Neural cell (in vitro differentiated cells): ENCODE measurements around the gene SMIM36. TPM values are rescaled to one million over a fixed set of nuclear protein-coding genes. Genes with fewer than 3 reads are reported as not detected.

ENCODE experiments used
- H2AFZ ChIP-seq: fragments of 200-600, 300-800 bp; sonication (generic), shearing (Covaris generic); 2 replicates; pipeline ENCODE4 v1.6.0; 2014; ENCODE audit warnings: low read depth, mild to moderate bottlenecking, antibody characterized with exemption, low read length, moderate library complexity
- H3F3A ChIP-seq: fragments of 200-600 bp; shearing (Covaris generic); 2 replicates; pipeline ENCODE4 v1.6.1; 2016; ENCODE audit warnings: mild to moderate bottlenecking, moderate library complexity, mixed read lengths, antibody characterized with exemption, low read length; ENCODE audit not compliant: insufficient read depth, poor library complexity, severe bottlenecking
- H3K27ac ChIP-seq: fragments of 200-600, 300-800 bp; sonication (generic), shearing (Covaris generic); 2 replicates; pipeline ENCODE4 v1.5.1; 2014; ENCODE audit warnings: mild to moderate bottlenecking, low read length, moderate library complexity
- H3K27me3 ChIP-seq: fragments of 300-800, 200-600 bp; sonication (generic), shearing (Covaris generic); 2 replicates; pipeline ENCODE4 v1.6.0; 2014; ENCODE audit warnings: mild to moderate bottlenecking, low read depth, low read length, moderate library complexity; ENCODE audit not compliant: insufficient read depth
- H3K36me3 ChIP-seq: fragments of 300-800, 200-600 bp; sonication (generic), shearing (Covaris generic); 2 replicates; pipeline ENCODE4 v1.5.1; 2014; ENCODE audit warnings: mild to moderate bottlenecking, antibody characterized with exemption, low read length, moderate library complexity; ENCODE audit not compliant: insufficient read depth
- H3K4me2 ChIP-seq: fragments of 300-800, 200-600 bp; sonication (generic), shearing (Covaris generic); 2 replicates; pipeline ENCODE4 v1.6.0; 2014; ENCODE audit warnings: mild to moderate bottlenecking, low read length
- H3K4me3 ChIP-seq: fragments of 300-800, 200-600 bp; sonication (generic), shearing (Covaris generic); 2 replicates; pipeline ENCODE4 v1.5.1; 2014; ENCODE audit warnings: mild to moderate bottlenecking, low read length, moderate library complexity
- H3K79me2 ChIP-seq: fragments of 200-600 bp; shearing (Covaris generic); replicated peaks from 2 replicates; pipeline ENCODE4 v1.6.0; 2014; ENCODE audit warnings: mild to moderate bottlenecking, low read length, moderate library complexity; ENCODE audit not compliant: insufficient read depth
- H3K9ac ChIP-seq: fragments of 300-800, 200-600 bp; sonication (generic), shearing (Covaris generic); 2 replicates; pipeline ENCODE4 v1.6.1; 2016; ENCODE audit warnings: mild to moderate bottlenecking, low read length, mixed read lengths
- H3K9me2 ChIP-seq: fragments of 200-600 bp; shearing (Covaris generic); 2 replicates; pipeline ENCODE4 v1.6.1; 2016; ENCODE audit warnings: mild to moderate bottlenecking, low read length, mixed read lengths; ENCODE audit not compliant: insufficient read depth
- H3K9me3 ChIP-seq: fragments of 200-600, 300-800 bp; sonication (generic), shearing (Covaris generic); 2 replicates; pipeline ENCODE4 v1.6.1; 2016; ENCODE audit warnings: mild to moderate bottlenecking, mixed run types, low read length, moderate library complexity, mixed read lengths
- H4K20me1 ChIP-seq: fragments of 200-600 bp; shearing (Covaris generic); 2 replicates; pipeline ENCODE4 v1.6.1; 2016; ENCODE audit warnings: mild to moderate bottlenecking, mixed run types; ENCODE audit not compliant: insufficient read depth
- EP300 ChIP-seq: fragments of 450-650 bp; conservative IDR thresholded peaks from 2 replicates; pipeline ENCODE4 v1.6.1; 2014; ENCODE audit warnings: antibody characterized with exemption, mild to moderate bottlenecking, moderate library complexity; ENCODE audit not compliant: poor library complexity, severe bottlenecking
- EZH2 ChIP-seq: fragments of 200-600, 300-800 bp; shearing (Covaris generic), sonication (generic); IDR thresholded peaks from 2 replicates; pipeline ENCODE4 v1.6.1; 2014; ENCODE audit warnings: antibody characterized with exemption, low read length, borderline replicate concordance, mild to moderate bottlenecking; ENCODE audit not compliant: insufficient read depth, poor library complexity, severe bottlenecking
- MXI1 ChIP-seq: fragments of 450-650 bp; conservative IDR thresholded peaks from 2 replicates; pipeline ENCODE4 v1.6.1; 2014; ENCODE audit warnings: antibody characterized with exemption, mild to moderate bottlenecking; ENCODE audit not compliant: poor library complexity, severe bottlenecking
- REST ChIP-seq: IDR thresholded peaks from 2 replicates; pipeline ENCODE4 v1.6.1; 2012; ENCODE audit warnings: borderline replicate concordance
- SMC3 ChIP-seq: fragments of 450-650 bp; conservative IDR thresholded peaks from 2 replicates; pipeline ENCODE4 v1.6.1; 2014; ENCODE audit warnings: antibody characterized with exemption, mild to moderate bottlenecking, moderate library complexity; ENCODE audit not compliant: poor library complexity
- TAF1 ChIP-seq: IDR thresholded peaks from 2 replicates; pipeline ENCODE4 v1.6.1; 2012; ENCODE audit warnings: low read depth
- polyA plus RNA-seq: library from polyadenylated mRNA; depleted of rRNA; stranded (reverse); fragments of >200 nt; gene quantifications from 2 replicates; pipeline ENCODE4 v1.2.3, GENCODE V29; 2014
- TF ChIP-seq, protein P1 (sequence below): fragments of 450-650 bp; IDR thresholded peaks from 2 replicates; pipeline ENCODE4 v1.5.1; 2014; ENCODE audit warnings: antibody characterized with exemption, mild to moderate bottlenecking, moderate library complexity; ENCODE audit not compliant: poor library complexity, severe bottlenecking

Gene SMIM36
- polyA plus RNA-seq, 1 donor from 2014 or later = not detected

- Histone ChIP-seq H4K20me1 (no peaks in the 10 kb centered on the region), H3K4me2 (no peak overlapping the region), H3F3A (no peaks in the 10 kb centered on the region), H3K4me3 (no peak overlapping the region), H2AFZ (no peak overlapping the region), H3K36me3 (no peaks in the 10 kb centered on the region), H3K9me2 (no peaks in the 10 kb centered on the region), H3K27me3 (no peaks in the 10 kb centered on the region), H3K9me3 (no peaks in the 10 kb centered on the region), H3K27ac (no peak overlapping the region), H3K79me2 (no peaks in the 10 kb centered on the region), H3K9ac (no peak overlapping the region)
- TF ChIP-seq, protein P1, sequence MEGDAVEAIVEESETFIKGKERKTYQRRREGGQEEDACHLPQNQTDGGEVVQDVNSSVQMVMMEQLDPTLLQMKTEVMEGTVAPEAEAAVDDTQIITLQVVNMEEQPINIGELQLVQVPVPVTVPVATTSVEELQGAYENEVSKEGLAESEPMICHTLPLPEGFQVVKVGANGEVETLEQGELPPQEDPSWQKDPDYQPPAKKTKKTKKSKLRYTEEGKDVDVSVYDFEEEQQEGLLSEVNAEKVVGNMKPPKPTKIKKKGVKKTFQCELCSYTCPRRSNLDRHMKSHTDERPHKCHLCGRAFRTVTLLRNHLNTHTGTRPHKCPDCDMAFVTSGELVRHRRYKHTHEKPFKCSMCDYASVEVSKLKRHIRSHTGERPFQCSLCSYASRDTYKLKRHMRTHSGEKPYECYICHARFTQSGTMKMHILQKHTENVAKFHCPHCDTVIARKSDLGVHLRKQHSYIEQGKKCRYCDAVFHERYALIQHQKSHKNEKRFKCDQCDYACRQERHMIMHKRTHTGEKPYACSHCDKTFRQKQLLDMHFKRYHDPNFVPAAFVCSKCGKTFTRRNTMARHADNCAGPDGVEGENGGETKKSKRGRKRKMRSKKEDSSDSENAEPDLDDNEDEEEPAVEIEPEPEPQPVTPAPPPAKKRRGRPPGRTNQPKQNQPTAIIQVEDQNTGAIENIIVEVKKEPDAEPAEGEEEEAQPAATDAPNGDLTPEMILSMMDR = no peak
- no peak for TF ChIP-seq TAF1
- no peak for TF ChIP-seq REST
Measured at GRCh38 chr17:55456307-55457240, 54.7 kb downstream of the SMIM36 start.

DNA sequence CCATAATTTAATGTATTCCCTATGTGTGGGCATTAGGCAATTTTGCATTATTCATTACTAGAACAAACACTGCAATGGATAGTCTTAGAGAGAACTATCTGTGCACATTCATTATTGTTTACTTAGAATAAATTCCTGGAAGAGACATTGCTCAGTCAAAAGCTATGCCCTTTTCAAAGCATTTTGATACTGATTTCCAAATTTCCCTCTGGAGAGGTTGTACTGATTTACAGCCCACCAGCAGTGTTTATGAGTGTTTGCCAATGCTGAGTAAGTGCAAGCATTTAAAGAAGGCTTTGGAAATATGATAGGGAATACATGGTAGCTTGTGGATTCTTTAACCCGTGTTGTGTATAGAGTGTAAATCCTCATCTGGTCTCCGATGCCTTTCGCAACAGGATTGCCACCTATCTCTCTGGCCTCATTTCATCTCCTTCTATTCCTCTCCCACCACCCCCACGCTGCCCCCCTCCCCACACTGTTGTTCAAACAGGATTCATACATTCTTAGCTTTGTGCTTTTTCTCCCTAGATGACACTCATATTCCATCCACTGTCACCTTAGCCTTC lies 56.3 kb downstream of the SMIM36 start:
- H3K27me3 ChIP-seq = no peaks in the 10 kb centered on the region
- H4K20me1 ChIP-seq = no peaks in the 10 kb centered on the region
- no peaks in the 10 kb centered on the region for H3K9me3 ChIP-seq
- H2AFZ ChIP-seq = no peak overlapping the region
- no peaks in the 10 kb centered on the region for H3K36me3 ChIP-seq
- H3K4me3 ChIP-seq = no peak overlapping the region
- no peaks in the 10 kb centered on the region for H3F3A ChIP-seq
- no peak overlapping the region for H3K27ac ChIP-seq
- no peak overlapping the region for H3K4me2 ChIP-seq
- H3K9ac ChIP-seq = no peak overlapping the region
- no peaks in the 10 kb centered on the region for H3K79me2 ChIP-seq
- TF ChIP-seq EZH2 (no peak), MXI1 (no peak), SMC3 (no peak), EP300 (no peak), REST (no peak)
- TF ChIP-seq, protein P1 = no peak
- no peaks in the 10 kb centered on the region for H3K9me2 ChIP-seq
